Measurements from ENCODE around the gene OPCML. TPM values are rescaled to one million over a fixed set of nuclear protein-coding genes. Genes with fewer than 3 reads are reported as not detected.

OPCML gene
- total RNA-seq, 2 donors from 2014 or later, result not detected

- Histone ChIP-seq H3K27me3 (replicated peaks; ENCODE audit: insufficient read depth) (no peaks in the 10 kb centered on the region), H3K4me1 (ENCODE audit: control insufficient read depth in 1 of 2, low read depth in 2 of 2) (no peaks in the 10 kb centered on the region), H3K9me3 (no peaks in the 10 kb centered on the region), H3K27ac (no peak overlapping the region), H3K36me3 (no peaks in the 10 kb centered on the region), H3K4me3 (no peak overlapping the region)
- no peak for TF ChIP-seq CTCF (IDR thresholded peaks at IDR 0.05)
- DNase-seq (ENCODE audit: low spot score) (no peak), ATAC-seq (ENCODE audit: insufficient number of reproducible peaks, low FRiP score, low read depth) (no peak)
These were observed 340.4 kb downstream of the OPCML start for GRCh38 chr11:133191931-133192330.

GRCh38 chr11:133181667-133182066, 350.6 kb downstream of the OPCML start:
- no peaks in the 10 kb centered on the region for H3K9me3 ChIP-seq
- no peak overlapping the region for H3K4me3 ChIP-seq
- DNase-seq (ENCODE audit: low spot score), result no peak
- H3K4me1 ChIP-seq (ENCODE audit: control insufficient read depth in 1 of 2, low read depth in 2 of 2), result no peaks in the 10 kb centered on the region
- H3K36me3 ChIP-seq, result no peaks in the 10 kb centered on the region
- no peak for TF ChIP-seq CTCF (IDR thresholded peaks at IDR 0.05)
- ATAC-seq (ENCODE audit: insufficient number of reproducible peaks, low FRiP score, low read depth), result no peak
- H3K27me3 ChIP-seq (replicated peaks; ENCODE audit: insufficient read depth), result no peaks in the 10 kb centered on the region
- no peak overlapping the region for H3K27ac ChIP-seq

- no peak overlapping the region for H3K4me3 ChIP-seq
- H3K9me3 ChIP-seq, result no peaks in the 10 kb centered on the region
- DNase-seq (ENCODE audit: low spot score), result no peak
- no peak for TF ChIP-seq CTCF (IDR thresholded peaks at IDR 0.05)
- no peaks in the 10 kb centered on the region for H3K27me3 ChIP-seq (replicated peaks; ENCODE audit: insufficient read depth)
- ATAC-seq (ENCODE audit: insufficient number of reproducible peaks, low FRiP score, low read depth), result no peak
- no peaks in the 10 kb centered on the region for H3K36me3 ChIP-seq
- H3K27ac ChIP-seq, result no peak overlapping the region
- H3K4me1 ChIP-seq (ENCODE audit: control insufficient read depth in 1 of 2, low read depth in 2 of 2), result no peaks in the 10 kb centered on the region
These were observed 351.2 kb downstream of the OPCML start for GRCh38 chr11:133181066-133181465.

- no peak for TF ChIP-seq CTCF (IDR thresholded peaks at IDR 0.05)
- Histone ChIP-seq H3K27me3 (replicated peaks; ENCODE audit: insufficient read depth) (no peaks in the 10 kb centered on the region), H3K27ac (no peak overlapping the region), H3K36me3 (no peaks in the 10 kb centered on the region), H3K4me3 (no peak overlapping the region), H3K4me1 (ENCODE audit: control insufficient read depth in 1 of 2, low read depth in 2 of 2) (no peaks in the 10 kb centered on the region), H3K9me3 (no peaks in the 10 kb centered on the region)
- DNase-seq (ENCODE audit: low spot score), result no peak
- ATAC-seq (ENCODE audit: insufficient number of reproducible peaks, low FRiP score, low read depth), result no peak
These were observed 352.1 kb downstream of the OPCML start for GRCh38 chr11:133180201-133180600.

- no peaks in the 10 kb centered on the region for H3K4me1 ChIP-seq (ENCODE audit: control insufficient read depth in 1 of 2, low read depth in 2 of 2)
- H3K4me3 ChIP-seq, result no peak overlapping the region
- H3K36me3 ChIP-seq, result no peaks in the 10 kb centered on the region
- no peaks in the 10 kb centered on the region for H3K9me3 ChIP-seq
- TF ChIP-seq CTCF (IDR thresholded peaks at IDR 0.05), result no peak
- no peaks in the 10 kb centered on the region for H3K27me3 ChIP-seq (replicated peaks; ENCODE audit: insufficient read depth)
- no peak for DNase-seq (ENCODE audit: low spot score)
- ATAC-seq (ENCODE audit: insufficient number of reproducible peaks, low FRiP score, low read depth), result no peak
- no peak overlapping the region for H3K27ac ChIP-seq
These were observed 355.6 kb downstream of the OPCML start for GRCh38 chr11:133176748-133177147.

All from thoracic aorta (tissue), 2 donors.